ENCODE results near the gene IFNA17.
"Not testable (repeated sequence)": the region's sequence is repeated elsewhere in the genome, so short reads cannot be mapped to it uniquely, and the experiment has no call there.

The IFNA17 gene

GRCh38 chr9:21234153-21234687, 6.2 kb upstream of the IFNA17 start:
- no peak overlapping the region for H3K27ac Mint-ChIP-seq
- no peaks in the 10 kb centered on the region for H3K27me3 Mint-ChIP-seq
- H3K36me3 Mint-ChIP-seq (ENCODE audit: low read depth), result no peaks in the 10 kb centered on the region
- no peaks in the 10 kb centered on the region for H3K9me3 Mint-ChIP-seq
- no peak for DNase-seq
- peaks cover 10% of the 10 kb centered on the region for H3K4me1 Mint-ChIP-seq (ENCODE audit: low read depth)
- H3K4me3 Mint-ChIP-seq, result no peak overlapping the region

- H3K4me1 Mint-ChIP-seq (ENCODE audit: low read depth), result peaks cover 10% of the 10 kb centered on the region
- H3K36me3 Mint-ChIP-seq (ENCODE audit: low read depth), result no peaks in the 10 kb centered on the region
- H3K4me3 Mint-ChIP-seq, result no peak overlapping the region
- H3K9me3 Mint-ChIP-seq, result no peaks in the 10 kb centered on the region
- H3K27me3 Mint-ChIP-seq, result no peaks in the 10 kb centered on the region
- no peak for DNase-seq
- H3K27ac Mint-ChIP-seq, result no peak overlapping the region
Observed at GRCh38 chr9:21233258-21233657, 5.2 kb upstream of the IFNA17 start.

DNA sequence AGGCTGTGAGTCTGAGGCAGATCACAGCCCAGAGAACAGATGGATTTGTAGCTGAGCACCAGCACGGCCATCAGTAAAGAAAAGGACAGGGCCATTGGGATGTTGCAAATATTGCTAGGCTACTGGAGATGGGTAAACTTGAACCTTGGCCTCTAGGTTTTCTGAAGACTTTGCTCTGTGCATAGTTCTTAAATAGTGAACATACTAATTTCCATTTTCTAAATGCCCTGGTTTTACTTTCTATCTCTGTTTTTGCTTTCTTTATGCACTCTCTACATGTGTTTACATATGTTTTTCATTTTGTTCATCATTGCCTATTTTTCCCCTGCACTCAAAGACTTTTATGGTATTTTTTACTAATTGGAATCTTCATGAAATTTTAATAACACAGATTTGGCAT, 10.8 kb downstream of the IFNA17 start, which contains the start of gene IFNA16:
Gene IFNA16, minus strand, starts transcription at position 101 of the 400 bp plus-strand sequence. Its CDS starts 6 bp downstream, at position 95.
- H3K9me3 Mint-ChIP-seq; H3K4me1 Mint-ChIP-seq (ENCODE audit: low read depth); H3K4me3 Mint-ChIP-seq; DNase-seq; H3K27ac Mint-ChIP-seq; H3K36me3 Mint-ChIP-seq (ENCODE audit: low read depth): not testable (repeated sequence)
- peaks cover 46% of the 10 kb centered on the region for H3K27me3 Mint-ChIP-seq

DNA sequence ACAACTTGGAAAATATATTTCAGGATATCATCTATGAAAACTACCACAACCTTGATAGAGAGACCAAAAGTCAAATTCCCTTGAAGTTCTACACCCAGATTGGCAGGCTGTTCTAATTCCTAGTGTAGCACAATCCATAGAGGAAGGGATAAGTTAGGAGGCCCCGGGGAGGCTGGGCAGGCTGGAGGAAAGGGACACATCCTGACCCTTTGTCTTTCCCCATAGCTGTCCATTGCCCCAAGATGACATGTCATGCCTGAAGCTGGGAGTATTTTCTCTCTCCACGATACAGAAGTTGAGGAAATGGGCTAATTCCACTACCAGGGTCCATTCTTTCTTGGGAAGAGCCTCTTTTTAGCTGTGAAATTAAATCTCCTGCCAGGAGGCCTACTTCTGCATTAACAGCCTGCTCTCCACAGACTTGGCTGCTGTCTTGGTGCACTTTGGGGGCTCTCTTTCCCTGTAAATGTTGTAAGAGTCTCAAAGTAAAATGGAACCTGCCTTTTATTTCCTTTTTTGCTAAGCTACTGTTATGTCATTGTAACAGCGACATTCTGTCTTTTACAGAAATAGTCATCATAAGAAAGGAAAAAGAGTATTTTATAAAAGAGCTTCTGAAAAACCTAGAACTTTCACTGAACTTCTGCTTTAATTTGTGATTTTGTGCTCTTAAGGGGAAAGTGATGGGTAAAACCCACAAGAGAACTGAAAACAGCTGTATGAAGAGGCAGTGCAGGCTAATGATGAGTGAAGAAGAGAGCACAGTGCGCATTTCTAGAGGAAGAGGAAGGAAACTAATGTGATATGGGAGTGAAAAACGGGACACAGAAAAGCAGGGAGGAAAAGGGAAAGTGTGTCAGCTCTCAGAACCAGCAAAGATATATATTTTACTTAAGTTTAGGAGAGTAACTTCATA, 14.4 kb downstream of the IFNA17 start:
- H3K27me3 Mint-ChIP-seq, result peaks cover 22% of the 10 kb centered on the region
- not testable (repeated sequence) for H3K9me3 Mint-ChIP-seq; H3K36me3 Mint-ChIP-seq (ENCODE audit: low read depth)

GRCh38 chr9:21212160-21212559, 15.9 kb downstream of the IFNA17 start:
- not testable (repeated sequence) for H3K36me3 Mint-ChIP-seq (ENCODE audit: low read depth); H3K27ac Mint-ChIP-seq

More for the DNA sequence above, 14.4 kb downstream of the IFNA17 start:
- not testable (repeated sequence) for H3K27ac Mint-ChIP-seq; H3K4me1 Mint-ChIP-seq (ENCODE audit: low read depth); DNase-seq; H3K4me3 Mint-ChIP-seq

DNA sequence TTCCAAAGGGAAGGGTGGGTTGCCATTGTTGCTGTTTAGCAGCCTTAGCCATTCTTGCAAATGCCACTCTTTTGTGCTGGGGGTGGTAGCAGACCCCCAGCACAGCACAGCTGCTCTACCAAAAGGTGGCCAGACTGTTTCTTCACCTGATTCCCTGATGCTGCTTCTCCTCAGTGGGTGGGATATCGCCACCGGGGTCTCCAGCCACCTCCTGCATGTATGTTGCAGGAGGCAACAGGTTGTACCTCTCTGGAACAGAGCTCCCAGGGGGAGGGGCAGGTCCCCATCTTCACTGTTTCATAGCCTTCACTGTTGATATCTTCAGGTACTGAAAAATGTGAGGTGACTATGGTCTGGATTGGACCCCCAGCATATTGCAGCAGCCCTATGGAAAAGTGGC, 17.2 kb downstream of the IFNA17 start:
- H3K4me1 Mint-ChIP-seq (ENCODE audit: low read depth); H3K36me3 Mint-ChIP-seq (ENCODE audit: low read depth); H3K9me3 Mint-ChIP-seq; H3K27ac Mint-ChIP-seq; DNase-seq; H3K4me3 Mint-ChIP-seq: not testable (repeated sequence)
- H3K27me3 Mint-ChIP-seq, result peaks cover 13% of the 10 kb centered on the region

More at GRCh38 chr9:21212160-21212559, 15.9 kb downstream of the IFNA17 start:
- H3K4me1 Mint-ChIP-seq (ENCODE audit: low read depth); H3K4me3 Mint-ChIP-seq; DNase-seq; H3K9me3 Mint-ChIP-seq: not testable (repeated sequence)
- peaks cover 16% of the 10 kb centered on the region for H3K27me3 Mint-ChIP-seq

- peaks cover 13% of the 10 kb centered on the region for H3K27me3 Mint-ChIP-seq
- peaks cover 7% of the 10 kb centered on the region for H3K4me1 Mint-ChIP-seq (ENCODE audit: low read depth)
- no peak overlapping the region for H3K27ac Mint-ChIP-seq
- no peaks in the 10 kb centered on the region for H3K36me3 Mint-ChIP-seq (ENCODE audit: low read depth)
- no peak for DNase-seq
- no peak overlapping the region for H3K4me3 Mint-ChIP-seq
- no peaks in the 10 kb centered on the region for H3K9me3 Mint-ChIP-seq
Observed at GRCh38 chr9:21210311-21210710, 17.7 kb downstream of the IFNA17 start.

DNA sequence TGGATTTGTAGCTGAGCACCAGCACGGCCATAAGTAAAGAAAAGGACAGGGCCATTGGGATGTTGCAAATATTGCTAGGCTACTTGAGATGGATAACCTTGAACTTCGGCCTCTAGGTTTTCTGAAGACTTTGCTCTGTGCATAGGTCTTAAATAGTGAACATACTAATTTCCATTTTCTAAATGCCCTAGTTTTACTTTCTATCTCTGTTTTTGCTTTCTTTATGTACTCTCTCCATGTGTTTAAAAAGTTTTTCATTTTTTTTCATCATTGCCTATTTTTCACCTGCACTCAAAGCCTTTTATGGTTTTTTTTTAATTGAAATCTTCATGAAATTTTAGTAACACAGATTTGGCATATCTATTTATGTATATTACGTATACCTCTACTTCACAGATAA, 21.0 kb downstream of the IFNA17 start, which contains the start of gene IFNA10:
Gene IFNA10, minus strand, starts transcription at position 101 of the 400 bp plus-strand sequence. Its CDS starts 46 bp downstream, at position 55.
- H3K9me3 Mint-ChIP-seq; DNase-seq; H3K27ac Mint-ChIP-seq; H3K4me1 Mint-ChIP-seq (ENCODE audit: low read depth); H3K4me3 Mint-ChIP-seq; H3K36me3 Mint-ChIP-seq (ENCODE audit: low read depth): not testable (repeated sequence)
- peaks cover 26% of the 10 kb centered on the region for H3K27me3 Mint-ChIP-seq

DNA sequence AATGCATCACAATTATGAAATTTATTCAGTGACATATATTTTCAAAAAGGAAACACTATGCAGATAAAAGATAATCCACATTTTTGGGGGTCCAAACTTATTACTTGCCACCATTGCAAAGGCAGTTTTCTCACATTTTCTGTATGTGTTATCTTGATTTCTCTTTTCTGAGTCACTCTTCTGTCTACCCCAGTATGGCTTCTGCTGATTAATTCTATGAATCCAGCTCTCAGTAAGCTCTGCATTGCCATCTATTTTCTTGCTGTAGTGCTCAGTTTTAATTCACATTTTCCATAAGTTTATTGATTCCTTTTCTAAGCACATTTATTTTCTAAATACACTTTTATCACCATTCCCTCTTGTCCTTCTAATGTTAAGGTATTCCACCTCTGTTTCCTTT, 22.8 kb downstream of the IFNA17 start:
- DNase-seq, result no peak
- Mint-ChIP-seq H3K4me1 (ENCODE audit: low read depth) (peaks cover 11% of the 10 kb centered on the region), H3K27ac (no peak overlapping the region), H3K36me3 (ENCODE audit: low read depth) (no peaks in the 10 kb centered on the region), H3K9me3 (no peaks in the 10 kb centered on the region), H3K27me3 (peaks cover 37% of the 10 kb centered on the region), H3K4me3 (no peak overlapping the region)

DNA sequence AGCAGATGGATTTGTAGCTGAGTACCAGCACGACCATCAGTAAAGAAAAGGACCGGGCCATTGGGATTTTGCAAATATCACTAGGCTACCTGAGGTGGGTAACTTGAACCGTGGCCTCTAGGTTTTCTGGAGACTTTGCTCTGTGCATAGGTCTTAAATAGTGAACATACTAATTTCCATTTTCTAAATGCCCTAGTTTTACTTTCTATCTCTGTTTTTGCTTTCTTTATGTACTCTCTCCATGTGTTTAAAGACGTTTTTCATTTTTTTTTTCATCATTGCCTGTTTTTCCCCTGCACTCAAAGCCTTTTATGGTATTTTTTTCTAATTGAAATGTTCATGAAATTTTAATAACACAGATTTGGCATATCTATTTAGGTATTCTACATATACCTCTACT, 25.9 kb downstream of the IFNA17 start, which contains the start of gene IFNA7:
Gene IFNA7, minus strand, starts transcription at position 101 of the 400 bp plus-strand sequence. Its CDS starts 40 bp downstream, at position 61.
- Mint-ChIP-seq H3K4me1 (ENCODE audit: low read depth) (peaks cover 11% of the 10 kb centered on the region), H3K27me3 (peaks cover 47% of the 10 kb centered on the region)
- H3K27ac Mint-ChIP-seq; DNase-seq; H3K4me3 Mint-ChIP-seq; H3K9me3 Mint-ChIP-seq; H3K36me3 Mint-ChIP-seq (ENCODE audit: low read depth): not testable (repeated sequence)

DNA sequence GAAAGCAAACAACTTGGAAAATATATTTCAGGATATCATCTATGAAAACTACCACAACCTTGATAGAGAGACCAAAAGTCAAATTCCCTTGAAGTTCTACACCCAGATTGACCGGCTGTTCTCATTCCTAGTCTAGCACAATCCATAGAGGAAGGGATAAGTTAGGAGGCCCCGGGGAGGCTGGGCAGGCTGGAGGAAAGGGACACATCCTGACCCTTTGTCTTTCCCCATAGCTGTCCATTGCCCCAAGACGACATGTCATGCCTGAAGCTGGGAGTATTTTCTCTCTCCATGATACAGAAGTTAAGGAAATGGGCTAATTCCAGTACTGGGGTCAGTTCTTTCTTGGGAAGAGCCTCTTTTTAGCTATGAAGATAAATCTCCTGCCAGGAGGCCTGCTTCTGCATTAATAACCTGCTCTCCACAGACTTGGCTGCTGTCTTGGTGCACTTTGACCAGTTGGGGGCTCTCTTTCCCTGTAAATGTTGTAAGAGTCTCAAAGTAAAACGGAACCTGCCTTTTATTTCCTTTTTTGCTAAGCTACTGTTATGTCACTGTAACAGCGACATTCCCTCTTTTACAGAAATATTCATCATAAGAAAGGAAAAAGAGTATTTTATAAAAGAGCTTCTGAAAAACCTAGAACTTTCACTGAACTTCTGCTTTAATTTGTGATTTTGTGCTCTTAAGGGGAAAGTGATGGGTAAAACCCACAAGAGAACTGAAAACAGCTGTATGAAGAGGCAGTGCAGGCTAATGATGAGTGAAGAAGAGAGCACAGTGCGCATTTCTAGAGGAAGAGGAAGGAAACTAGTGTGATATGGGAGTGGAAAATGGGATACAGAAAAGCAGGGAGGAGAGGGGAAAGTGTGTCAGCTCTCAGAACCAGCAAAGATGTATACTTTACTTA, 32.9 kb downstream of the IFNA17 start:
- Mint-ChIP-seq H3K4me3 (peak overlapping the region; percentile 45), H3K27me3 (peaks cover 17% of the 10 kb centered on the region)
- H3K9me3 Mint-ChIP-seq; H3K27ac Mint-ChIP-seq; H3K36me3 Mint-ChIP-seq (ENCODE audit: low read depth); H3K4me1 Mint-ChIP-seq (ENCODE audit: low read depth); DNase-seq: not testable (repeated sequence)

DNA sequence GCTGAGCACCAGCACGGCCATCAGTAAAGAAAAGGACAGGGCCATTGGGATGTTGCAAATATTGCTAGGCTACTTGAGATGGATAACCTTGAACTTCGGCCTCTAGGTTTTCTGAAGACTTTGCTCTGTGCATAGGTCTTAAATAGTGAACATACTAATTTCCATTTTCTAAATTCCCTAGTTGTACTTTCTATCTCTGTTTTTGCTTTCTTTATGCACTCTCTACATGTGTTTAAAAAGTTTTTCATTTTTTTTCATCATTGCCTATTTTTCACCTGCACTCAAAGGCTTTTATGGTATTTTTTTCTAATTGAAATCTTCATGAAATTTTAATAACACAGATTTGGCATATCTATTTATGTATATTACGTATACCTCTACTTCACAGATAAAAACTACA, 40.5 kb downstream of the IFNA17 start, which contains the start of gene IFNA4:
Gene IFNA4, minus strand, starts transcription at position 101 of the 400 bp plus-strand sequence. Its CDS starts 56 bp downstream, at position 45.
- H3K9me3 Mint-ChIP-seq; DNase-seq; H3K4me1 Mint-ChIP-seq (ENCODE audit: low read depth); H3K27me3 Mint-ChIP-seq; H3K27ac Mint-ChIP-seq; H3K36me3 Mint-ChIP-seq (ENCODE audit: low read depth); H3K4me3 Mint-ChIP-seq: not testable (repeated sequence)

DNA sequence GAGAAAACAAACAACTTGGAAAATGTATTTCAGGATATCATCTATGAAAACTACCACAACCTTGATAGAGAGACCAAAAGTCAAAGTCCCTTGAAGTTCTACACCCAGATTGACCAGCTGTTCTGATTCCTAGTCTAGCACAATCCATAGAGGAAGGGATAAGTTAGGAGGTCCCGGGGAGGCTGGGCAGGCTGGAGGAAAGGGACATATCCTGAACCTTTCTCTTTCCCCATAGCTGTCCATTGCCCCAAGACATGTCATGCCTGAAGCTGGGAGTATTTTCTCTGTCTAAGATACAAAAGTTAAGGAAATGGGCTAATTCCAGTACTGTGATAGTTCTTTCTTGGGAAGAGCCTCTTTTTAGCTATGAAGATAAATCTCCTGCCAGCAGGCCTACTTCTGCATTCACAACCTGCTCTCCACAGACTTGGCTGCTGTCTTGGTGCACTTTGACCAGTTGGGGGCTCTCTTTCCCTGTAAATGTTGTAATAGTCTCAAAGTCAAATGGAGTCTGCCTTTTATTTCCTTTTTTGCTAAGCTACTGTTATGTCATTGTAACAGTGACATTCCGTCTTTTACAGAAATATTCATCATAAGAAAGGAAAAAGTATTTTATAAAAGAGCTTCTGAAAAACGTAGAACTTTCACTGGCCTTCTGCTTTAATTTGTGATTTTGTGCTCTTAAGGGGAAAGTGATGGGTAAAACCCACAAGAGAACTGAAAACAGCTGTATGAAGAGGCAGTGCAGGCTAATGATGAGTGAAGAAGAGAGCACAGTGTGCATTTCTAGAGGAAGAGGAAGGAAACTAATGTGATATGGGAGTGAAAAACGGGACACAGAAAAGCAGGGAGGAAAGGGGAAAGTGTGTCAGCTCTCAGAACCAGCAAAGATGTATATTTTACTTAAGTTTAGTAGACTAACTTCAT, 44.9 kb downstream of the IFNA17 start:
- H3K4me1 Mint-ChIP-seq (ENCODE audit: low read depth); H3K27me3 Mint-ChIP-seq; H3K4me3 Mint-ChIP-seq; DNase-seq; H3K36me3 Mint-ChIP-seq (ENCODE audit: low read depth); H3K27ac Mint-ChIP-seq; H3K9me3 Mint-ChIP-seq: not testable (repeated sequence)
